K562 (cell line): ENCODE results near the gene DIMT1. TPM values are rescaled to one million over a fixed set of nuclear protein-coding genes. Genes with fewer than 3 reads are reported as not detected.
A peak's percentile ranks its signal among the peaks of the same experiment; 100 is the strongest.

Experiments
- CCAR2 ChIP-seq: fragments of 200-400 bp; formaldehyde crosslinking; IDR thresholded peaks from 2 replicates; pipeline ENCODE4 v1.6.1; 2017; ENCODE audit warnings: mild to moderate bottlenecking, low read depth, low read length
- CREBBP ChIP-seq: IDR thresholded peaks from one replicate; pipeline ENCODE4 v1.6.1; 2012; ENCODE audit warnings: low read depth, mild to moderate bottlenecking, control low read depth, inconsistent platforms, low read length
- CSDE1 ChIP-seq, 2 experiments: fragments of 450-650 bp; IDR thresholded peaks; 2 replicates each; pipeline ENCODE4 v1.6.1; 2016; ENCODE audit warnings: mild to moderate bottlenecking in 1 of 2
- KAT8 ChIP-seq: fragments of 450-650 bp; IDR thresholded peaks from 2 replicates; pipeline ENCODE4 v1.6.1; 2016; ENCODE audit warnings: low read depth, mild to moderate bottlenecking
- MAFK ChIP-seq: IDR thresholded peaks from 2 replicates; pipeline ENCODE4 v1.6.1; 2011; ENCODE audit warnings: low read length, improper control_type of control experiment
- NRF1 ChIP-seq, 2 experiments: fragments of 450-650 bp; IDR thresholded peaks in 1 of 2; conservative IDR thresholded peaks in 1 of 2; 2 replicates each; pipeline ENCODE4 v1.6.1; 2014; ENCODE audit warnings: mild to moderate bottlenecking in 2 of 2
- POU5F1 ChIP-seq: fragments of 150-350 bp; IDR thresholded peaks from 2 replicates; pipeline ENCODE4 v1.6.1; 2014; ENCODE audit warnings: borderline replicate concordance, low read length, low read depth, mild to moderate bottlenecking; ENCODE audit not compliant: partially characterized antibody
- SLC30A9 ChIP-seq: fragments of 250-450 bp; sonication (Bioruptor Pico); IDR thresholded peaks from 2 replicates; pipeline ENCODE4 v1.8.0; 2022; ENCODE audit warnings: mild to moderate bottlenecking, moderate library complexity
- polyA plus RNA-seq, 8 experiments: library from polyadenylated mRNA; depleted of rRNA in 4 of 8; stranded (reverse) in 5 of 8; unstranded in 3 of 8; fragments of >200 nt; fragmentation: Nextera tagmentation in 2 of 8; fragmentation: Illumina TruSeq in 1 of 8; extraction: Ambion mirVana in 2 of 8; extraction: Trizol in 1 of 8; gene quantifications; 2 replicates each; pipeline versions ENCODE4 v1.2.1 to v1.2.3, GENCODE V29; 2011 to 2014; ENCODE audit warnings: inconsistent platforms in 1 of 8, missing spikeins in 1 of 8
- total RNA-seq, 7 experiments: library from RNA; depleted of rRNA in 6 of 7; stranded (reverse); fragments of >200 nt in 6 of 7; fragmentation: Illumina TruSeq in 2 of 7; extraction: Trizol in 2 of 7; gene quantifications; 2 replicates each; pipeline versions ENCODE4 v1.2.1 to v1.2.3, GENCODE V29; 2011 to 2021; ENCODE audit warnings: low replicate concordance in 1 of 7
- TF ChIP-seq, protein P1 (sequence below): sonication (generic); IDR thresholded peaks from 2 replicates; pipeline ENCODE4 v1.6.1; 2016
- TF ChIP-seq, protein P2 (sequence below): fragments of 250-450 bp; sonication (Bioruptor Pico); IDR thresholded peaks from 2 replicates; pipeline ENCODE4 v1.8.0; 2021; ENCODE audit warnings: borderline replicate concordance, mild to moderate bottlenecking, moderate library complexity; ENCODE audit not compliant: poor library complexity, severe bottlenecking

The DIMT1 gene
- total and polyA plus RNA-seq, 9 of the 15 experiments (the other 6 are each of a cell fraction or from before 2014, with no cell fraction given): 28.9 to 85.3 (median 54.1) TPM

GRCh38 chr5:62403411-62404250, at the start of gene DIMT1 (continued):
- no peak for TF ChIP-seq CSDE1 (IDR thresholded peaks at IDR 0.05)
- TF ChIP-seq MAFK: no peak
- TF ChIP-seq POU5F1: no peak
- TF ChIP-seq CCAR2: no peak
- TF ChIP-seq CREBBP: no peak
- TF ChIP-seq SLC30A9: no peak
- peak; percentile 67 to 74 for TF ChIP-seq NRF1 (conservative IDR thresholded peaks at IDR 0.05 in 1 of 2, IDR thresholded peaks at IDR 0.05 in 1 of 2)
- TF ChIP-seq, protein P1, sequence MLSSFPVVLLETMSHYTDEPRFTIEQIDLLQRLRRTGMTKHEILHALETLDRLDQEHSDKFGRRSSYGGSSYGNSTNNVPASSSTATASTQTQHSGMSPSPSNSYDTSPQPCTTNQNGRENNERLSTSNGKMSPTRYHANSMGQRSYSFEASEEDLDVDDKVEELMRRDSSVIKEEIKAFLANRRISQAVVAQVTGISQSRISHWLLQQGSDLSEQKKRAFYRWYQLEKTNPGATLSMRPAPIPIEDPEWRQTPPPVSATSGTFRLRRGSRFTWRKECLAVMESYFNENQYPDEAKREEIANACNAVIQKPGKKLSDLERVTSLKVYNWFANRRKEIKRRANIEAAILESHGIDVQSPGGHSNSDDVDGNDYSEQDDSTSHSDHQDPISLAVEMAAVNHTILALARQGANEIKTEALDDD: peak; percentile 53; the same call in 1 of the 2 replicates
- no peak for TF ChIP-seq KAT8
- TF ChIP-seq, protein P2, sequence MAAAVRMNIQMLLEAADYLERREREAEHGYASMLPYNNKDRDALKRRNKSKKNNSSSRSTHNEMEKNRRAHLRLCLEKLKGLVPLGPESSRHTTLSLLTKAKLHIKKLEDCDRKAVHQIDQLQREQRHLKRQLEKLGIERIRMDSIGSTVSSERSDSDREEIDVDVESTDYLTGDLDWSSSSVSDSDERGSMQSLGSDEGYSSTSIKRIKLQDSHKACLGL (CRISPR knock-in tag): peak; percentile 93
